ENCODE data around the gene TTC39B. TPM values are rescaled to one million over a fixed set of nuclear protein-coding genes. Genes with fewer than 3 reads are reported as not detected.
A peak's percentile ranks its signal among the peaks of the same experiment; 100 is the strongest.

Gene TTC39B
- total and polyA plus RNA-seq, 7 donors = 0.18 to 13.1 (median 1.8) TPM

- no peaks in the 10 kb centered on the region for H3K27me3 ChIP-seq (ENCODE audit: insufficient read depth in 3 of 3, low read length in 2 of 3)
- TF ChIP-seq, protein P1, sequence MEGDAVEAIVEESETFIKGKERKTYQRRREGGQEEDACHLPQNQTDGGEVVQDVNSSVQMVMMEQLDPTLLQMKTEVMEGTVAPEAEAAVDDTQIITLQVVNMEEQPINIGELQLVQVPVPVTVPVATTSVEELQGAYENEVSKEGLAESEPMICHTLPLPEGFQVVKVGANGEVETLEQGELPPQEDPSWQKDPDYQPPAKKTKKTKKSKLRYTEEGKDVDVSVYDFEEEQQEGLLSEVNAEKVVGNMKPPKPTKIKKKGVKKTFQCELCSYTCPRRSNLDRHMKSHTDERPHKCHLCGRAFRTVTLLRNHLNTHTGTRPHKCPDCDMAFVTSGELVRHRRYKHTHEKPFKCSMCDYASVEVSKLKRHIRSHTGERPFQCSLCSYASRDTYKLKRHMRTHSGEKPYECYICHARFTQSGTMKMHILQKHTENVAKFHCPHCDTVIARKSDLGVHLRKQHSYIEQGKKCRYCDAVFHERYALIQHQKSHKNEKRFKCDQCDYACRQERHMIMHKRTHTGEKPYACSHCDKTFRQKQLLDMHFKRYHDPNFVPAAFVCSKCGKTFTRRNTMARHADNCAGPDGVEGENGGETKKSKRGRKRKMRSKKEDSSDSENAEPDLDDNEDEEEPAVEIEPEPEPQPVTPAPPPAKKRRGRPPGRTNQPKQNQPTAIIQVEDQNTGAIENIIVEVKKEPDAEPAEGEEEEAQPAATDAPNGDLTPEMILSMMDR (IDR thresholded peaks at IDR 0.05) = no peak
- ATAC-seq = no peak
- no peak overlapping the region for H3K4me3 ChIP-seq
- no peaks in the 10 kb centered on the region for H3K4me1 ChIP-seq
- no peaks in the 10 kb centered on the region for H3K9me3 ChIP-seq
- no peaks in the 10 kb centered on the region for H3K36me3 ChIP-seq (ENCODE audit: insufficient read depth in 1 of 2, low read depth in 1 of 2)
- intact Hi-C loops (cut with DNase I) = loop anchor here in 1 of 2 donors (10.0 kb wide), 1 partner anchor 517 kb away; no protein-coding TSS in a partner anchor
- no peak overlapping the region for H3K27ac ChIP-seq
- no peak for DNase-seq
- WGBS, 3 donors = 57 to 73% (median 68%) methylated on average over 5 of the region's 5 CpGs
Measured at GRCh38 chr9:15132091-15132490, 174.9 kb downstream of the TTC39B start.

- Histone ChIP-seq H3K27me3 (ENCODE audit: insufficient read depth in 3 of 3, low read length in 2 of 3) (no peaks in the 10 kb centered on the region), H3K36me3 (ENCODE audit: insufficient read depth in 1 of 2, low read depth in 1 of 2) (no peaks in the 10 kb centered on the region), H3K9me3 (no peaks in the 10 kb centered on the region), H3K4me3 (no peak overlapping the region), H3K4me1 (no peaks in the 10 kb centered on the region), H3K27ac (no peak overlapping the region)
- TF ChIP-seq, protein P1 (IDR thresholded peaks at IDR 0.05) = no peak
- ATAC-seq (no peak), DNase-seq (no peak)
- 84 to 95% (median 84%) methylated on average over 5 of the region's 5 CpGs for WGBS, 3 donors
- intact Hi-C loops (cut with DNase I) = loop anchor here in 1 of 2 donors (10.0 kb wide), 1 partner anchor 516 kb away; no protein-coding TSS in a partner anchor
Measured at GRCh38 chr9:15131094-15131493, 175.9 kb downstream of the TTC39B start.

DNA sequence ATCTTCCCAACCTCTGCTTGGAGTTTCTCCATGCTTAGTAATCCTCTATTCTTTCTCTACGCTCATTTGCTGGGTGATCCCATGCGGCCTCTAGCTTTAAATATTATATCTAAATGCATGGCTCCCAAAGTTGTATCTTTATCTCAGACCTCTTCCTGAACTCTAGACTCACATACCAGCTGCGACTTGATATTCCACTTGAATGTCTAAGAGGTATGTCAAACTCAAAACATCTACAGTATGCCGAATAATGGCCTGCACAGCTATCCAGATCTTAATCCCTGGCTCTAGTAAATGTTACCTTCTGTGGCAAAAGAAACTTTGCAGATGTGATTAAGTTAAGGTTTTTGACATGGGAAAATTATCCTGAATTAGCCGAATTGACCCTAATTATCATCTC lies 179.2 kb downstream of the TTC39B start:
- no peak overlapping the region for H3K4me3 ChIP-seq
- H3K27ac ChIP-seq = no peak overlapping the region
- 43 to 58% (median 45%) methylated on average over 5 of the region's 5 CpGs for WGBS, 3 donors
- H3K4me1 ChIP-seq = no peaks in the 10 kb centered on the region
- intact Hi-C loops (cut with DNase I) = no loop called here
- ATAC-seq = peak in 1 of 4 donors; percentile 67
- no peaks in the 10 kb centered on the region for H3K9me3 ChIP-seq
- H3K27me3 ChIP-seq (ENCODE audit: insufficient read depth in 3 of 3, low read length in 2 of 3) = no peaks in the 10 kb centered on the region
- TF ChIP-seq, protein P1 (IDR thresholded peaks at IDR 0.05) = no peak
- DNase-seq = no peak
- H3K36me3 ChIP-seq (ENCODE audit: insufficient read depth in 1 of 2, low read depth in 1 of 2) = no peaks in the 10 kb centered on the region

GRCh38 chr9:15121630-15122029 lies 185.4 kb downstream of the TTC39B start:
- 69 to 77% (median 75%) methylated on average over 2 of the region's 2 CpGs for WGBS, 3 donors
- no peaks in the 10 kb centered on the region for H3K9me3 ChIP-seq
- intact Hi-C loops (cut with DNase I) = no loop called here
- H3K4me1 ChIP-seq = peaks cover 4% of the 10 kb centered on the region
- no peak overlapping the region for H3K4me3 ChIP-seq
- H3K27ac ChIP-seq = no peak overlapping the region
- no peaks in the 10 kb centered on the region for H3K27me3 ChIP-seq (ENCODE audit: insufficient read depth in 3 of 3, low read length in 2 of 3)
- TF ChIP-seq, protein P1 (IDR thresholded peaks at IDR 0.05) = no peak
- no peaks in the 10 kb centered on the region for H3K36me3 ChIP-seq (ENCODE audit: insufficient read depth in 1 of 2, low read depth in 1 of 2)
- ATAC-seq (no peak), DNase-seq (no peak)

- WGBS, 3 donors = 11 to 23% (median 18%) methylated on average over 7 of the region's 7 CpGs
- ATAC-seq = peak in 2 of 4 donors; percentile 74 to 79
- peak overlapping the region; percentile 47 for H3K4me3 ChIP-seq
- no peaks in the 10 kb centered on the region for H3K36me3 ChIP-seq (ENCODE audit: insufficient read depth in 1 of 2, low read depth in 1 of 2)
- H3K27ac ChIP-seq = peak overlapping the region; percentile 70
- DNase-seq = no peak
- peaks cover 14% of the 10 kb centered on the region for H3K4me1 ChIP-seq
- H3K9me3 ChIP-seq = no peaks in the 10 kb centered on the region
- TF ChIP-seq, protein P1 (IDR thresholded peaks at IDR 0.05) = no peak
- H3K27me3 ChIP-seq (ENCODE audit: insufficient read depth in 3 of 3, low read length in 2 of 3) = no peaks in the 10 kb centered on the region
- intact Hi-C loops (cut with DNase I) = loop anchor here in 1 of 2 donors (10.0 kb wide), 1 partner anchor 331 kb away; no protein-coding TSS in a partner anchor
Measured at GRCh38 chr9:15116130-15116580, 190.9 kb downstream of the TTC39B start.
